GM23338 (cell line): Measurements from ENCODE around the gene ROR1. TPM values are rescaled to one million over a fixed set of nuclear protein-coding genes. Genes with fewer than 3 reads are reported as not detected.

ENCODE experiments used
- ATAC-seq: fragments of 200-7000 bp; cut with Tn5 transposase; 3 replicates; pipeline ENCODE4 v1.9.1; 2020
- DNase-seq: peaks from one replicate; pipeline ENCODE4 v3.0.0-alpha.2; 2015; ENCODE audit warnings: low spot score
- H2AFZ ChIP-seq: fragments of 200-600 bp; sonication (generic); 2 replicates; pipeline ENCODE4 v1.8.0; 2016; ENCODE audit warnings: antibody characterized with exemption, mild to moderate bottlenecking, moderate library complexity
- H3F3A ChIP-seq: fragments of 200-600 bp; sonication (generic); replicated peaks from 2 replicates; pipeline ENCODE4 v1.8.0; 2017; ENCODE audit warnings: antibody characterized with exemption, mixed run types, low read depth
- H3K27ac ChIP-seq: fragments of 200-600 bp; sonication (generic); 2 replicates; pipeline ENCODE4 v1.6.1; 2016; ENCODE audit warnings: low read depth
- H3K27me3 ChIP-seq: fragments of 200-600 bp; sonication (generic); 2 replicates; pipeline ENCODE4 v1.8.0; 2016; ENCODE audit warnings: mild to moderate bottlenecking, mixed run types, moderate library complexity; ENCODE audit not compliant: insufficient read depth
- H3K36me3 ChIP-seq: fragments of 200-600 bp; sonication (generic); 2 replicates; pipeline ENCODE4 v1.8.0; 2016; ENCODE audit warnings: mild to moderate bottlenecking; ENCODE audit not compliant: insufficient read depth
- H3K4me1 ChIP-seq: fragments of 200-600 bp; sonication (generic); 2 replicates; pipeline ENCODE4 v1.8.0; 2016; ENCODE audit warnings: mild to moderate bottlenecking, moderate library complexity; ENCODE audit not compliant: insufficient read depth
- H3K4me2 ChIP-seq: fragments of 200-600 bp; sonication (generic); 2 replicates; pipeline ENCODE4 v1.7.1; 2017; ENCODE audit warnings: mixed run types
- H3K4me3 ChIP-seq: fragments of 200-600 bp; sonication (generic); 2 replicates; pipeline ENCODE4 v1.6.1; 2016; ENCODE audit warnings: mixed run types
- H3K79me2 ChIP-seq: fragments of 200-600 bp; sonication (generic); replicated peaks from 2 replicates; pipeline ENCODE4 v1.8.0; 2017; ENCODE audit warnings: mild to moderate bottlenecking; ENCODE audit not compliant: insufficient read depth
- H3K9me2 ChIP-seq: fragments of 200-600 bp; sonication (generic); 2 replicates; pipeline ENCODE4 v1.8.0; 2017; ENCODE audit not compliant: insufficient read depth
- H4K20me1 ChIP-seq: fragments of 200-600 bp; sonication (generic); replicated peaks from 2 replicates; pipeline ENCODE4 v1.8.0; 2017; ENCODE audit warnings: mild to moderate bottlenecking; ENCODE audit not compliant: insufficient read depth
- H3K27ac Mint-ChIP-seq: 2 replicates; pipeline ENCODE4 v1.8.0; 2020; ENCODE audit warnings: inconsistent platforms, mild to moderate bottlenecking, moderate library complexity, mixed read lengths
- H3K27me3 Mint-ChIP-seq: 3 replicates; pipeline ENCODE4 v1.8.0; 2022; ENCODE audit warnings: low read depth, mild to moderate bottlenecking, moderate library complexity, mixed read lengths, inconsistent platforms; ENCODE audit not compliant: insufficient read depth, poor library complexity
- H3K36me3 Mint-ChIP-seq: 3 replicates; pipeline ENCODE4 v1.8.0; 2021; ENCODE audit warnings: low read depth, mild to moderate bottlenecking, inconsistent platforms, moderate library complexity, mixed read lengths
- H3K4me1 Mint-ChIP-seq: 3 replicates; pipeline ENCODE4 v1.8.0; 2020; ENCODE audit warnings: mild to moderate bottlenecking, inconsistent platforms, mixed read lengths
- H3K4me3 Mint-ChIP-seq: 3 replicates; pipeline ENCODE4 v1.8.0; 2021; ENCODE audit warnings: moderate library complexity, mild to moderate bottlenecking, inconsistent platforms, mixed read lengths
- H3K9me3 Mint-ChIP-seq: 3 replicates; pipeline ENCODE4 v1.8.0; 2020; ENCODE audit warnings: moderate library complexity, mild to moderate bottlenecking, inconsistent platforms, mixed read lengths
- CREB1 ChIP-seq: fragments of 250-450 bp; sonication (Bioruptor Pico); IDR thresholded peaks from 2 replicates; pipeline ENCODE4 v1.5.0; 2020; ENCODE audit warnings: low read depth, mild to moderate bottlenecking, moderate library complexity
- EZH2 ChIP-seq: fragments of 200-600 bp; sonication (generic); IDR thresholded peaks from one replicate; pipeline ENCODE4 v1.8.0; 2017; ENCODE audit warnings: antibody characterized with exemption, mild to moderate bottlenecking, low read depth; ENCODE audit not compliant: unreplicated experiment
- EZH2phosphoT487 ChIP-seq: fragments of 200-600 bp; sonication (generic); IDR thresholded peaks from one replicate; pipeline ENCODE4 v1.8.1; 2018; ENCODE audit warnings: antibody characterized with exemption; ENCODE audit not compliant: unreplicated experiment
- JUNB ChIP-seq: IDR thresholded peaks from one replicate; pipeline ENCODE4 v1.6.1; 2016; ENCODE audit warnings: antibody characterized with exemption; ENCODE audit not compliant: unreplicated experiment
- NANOG ChIP-seq: IDR thresholded peaks from 2 replicates; pipeline ENCODE4 v1.6.1; 2016; ENCODE audit warnings: antibody characterized with exemption, borderline replicate concordance
- ZNF114 ChIP-seq: fragments of 250-450 bp; sonication (Bioruptor Pico); IDR thresholded peaks from 2 replicates; pipeline ENCODE4 v1.5.0; 2020; ENCODE audit warnings: mild to moderate bottlenecking, moderate library complexity
- ZNF331 ChIP-seq: fragments of 250-450 bp; sonication (Bioruptor Pico); IDR thresholded peaks from 2 replicates; pipeline ENCODE4 v1.5.0; 2020; ENCODE audit warnings: low read depth, mild to moderate bottlenecking, moderate library complexity
- polyA plus RNA-seq: library from polyadenylated mRNA; unstranded; fragments of >200 nt; fragmentation: Nextera tagmentation; extraction: Ambion mirVana; gene quantifications from 2 replicates; pipeline ENCODE4 v1.2.1, GENCODE V29; 2016
- total RNA-seq: library from RNA; depleted of rRNA; stranded (reverse); fragments of >200 nt; shearing (Covaris generic); gene quantifications from 2 replicates; pipeline ENCODE4 v1.2.3, GENCODE V29; 2014
- TF ChIP-seq, protein P1 (sequence below): IDR thresholded peaks from 2 replicates; pipeline ENCODE4 v1.6.1; 2016; ENCODE audit warnings: antibody characterized with exemption
- TF ChIP-seq, protein P2 (sequence below): IDR thresholded peaks from one replicate; pipeline ENCODE4 v1.6.1; 2018; ENCODE audit warnings: antibody characterized with exemption; ENCODE audit not compliant: unreplicated experiment
- TF ChIP-seq, protein P3 (sequence below), 2 experiments: fragments of 200-600 bp in 1 of 2; sonication (generic) in 1 of 2; conservative IDR thresholded peaks; 2 replicates each; pipeline versions ENCODE4 v1.5.1 to v1.6.1; 2016 to 2017; ENCODE audit warnings: antibody characterized with exemption in 2 of 2, low read depth in 2 of 2, mild to moderate bottlenecking in 2 of 2, moderate library complexity in 1 of 2

ROR1 gene
- total and polyA plus RNA-seq, 2 experiments from 2014 or later = 59.7 to 96.0 TPM

DNA sequence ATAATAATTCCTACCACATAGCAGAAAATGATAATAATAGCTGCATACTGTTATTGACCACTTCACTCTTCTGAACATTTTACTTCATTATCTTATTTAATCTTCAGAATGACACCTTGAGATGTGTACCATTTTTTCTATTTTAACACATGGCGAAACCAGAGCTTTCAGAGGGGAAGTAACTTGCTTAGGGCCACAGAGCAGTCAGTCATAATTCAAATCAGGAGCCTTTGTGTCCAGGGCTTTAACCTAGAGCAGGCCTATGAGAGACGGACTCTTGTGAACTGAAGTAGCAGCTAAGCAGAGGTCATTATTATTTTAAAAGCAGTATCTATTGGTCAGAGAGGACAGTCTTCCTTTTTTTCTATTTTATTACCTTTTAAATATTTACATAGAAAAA lies 114.0 kb downstream of the ROR1 start:
- H2AFZ ChIP-seq = no peak overlapping the region
- Mint-ChIP-seq H3K4me3 (no peak overlapping the region), H3K36me3 (peaks cover 10% of the 10 kb centered on the region), H3K4me1 (peaks cover 70% of the 10 kb centered on the region), H3K27ac (no peak overlapping the region), H3K27me3 (peaks cover 1% of the 10 kb centered on the region), H3K9me3 (no peaks in the 10 kb centered on the region; the same call in 2 of the 3 replicates)
- H3K4me3 ChIP-seq = no peak overlapping the region
- peaks cover 14% of the 10 kb centered on the region for H3K9me2 ChIP-seq
- peak overlapping the region; percentile 48; the same call in 1 of the 2 replicates for H3K27ac ChIP-seq
- TF ChIP-seq, protein P1, sequence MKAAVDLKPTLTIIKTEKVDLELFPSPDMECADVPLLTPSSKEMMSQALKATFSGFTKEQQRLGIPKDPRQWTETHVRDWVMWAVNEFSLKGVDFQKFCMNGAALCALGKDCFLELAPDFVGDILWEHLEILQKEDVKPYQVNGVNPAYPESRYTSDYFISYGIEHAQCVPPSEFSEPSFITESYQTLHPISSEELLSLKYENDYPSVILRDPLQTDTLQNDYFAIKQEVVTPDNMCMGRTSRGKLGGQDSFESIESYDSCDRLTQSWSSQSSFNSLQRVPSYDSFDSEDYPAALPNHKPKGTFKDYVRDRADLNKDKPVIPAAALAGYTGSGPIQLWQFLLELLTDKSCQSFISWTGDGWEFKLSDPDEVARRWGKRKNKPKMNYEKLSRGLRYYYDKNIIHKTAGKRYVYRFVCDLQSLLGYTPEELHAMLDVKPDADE = no peak
- TF ChIP-seq EZH2phosphoT487 (no peak), EZH2 (no peak), NANOG (no peak), ZNF331 (CRISPR knock-in tag) (no peak), CREB1 (CRISPR knock-in tag) (no peak)
- no peaks in the 10 kb centered on the region for H3K36me3 ChIP-seq
- H3K79me2 ChIP-seq = peaks cover 100% of the 10 kb centered on the region
- peaks cover 41% of the 10 kb centered on the region; the same call in 1 of the 2 replicates for H4K20me1 ChIP-seq
- ATAC-seq (no peak), DNase-seq (no peak)
- H3K4me2 ChIP-seq = no peak overlapping the region
- no peaks in the 10 kb centered on the region for H3F3A ChIP-seq
- H3K4me1 ChIP-seq = peaks cover 50% of the 10 kb centered on the region
- no peaks in the 10 kb centered on the region for H3K27me3 ChIP-seq

DNA sequence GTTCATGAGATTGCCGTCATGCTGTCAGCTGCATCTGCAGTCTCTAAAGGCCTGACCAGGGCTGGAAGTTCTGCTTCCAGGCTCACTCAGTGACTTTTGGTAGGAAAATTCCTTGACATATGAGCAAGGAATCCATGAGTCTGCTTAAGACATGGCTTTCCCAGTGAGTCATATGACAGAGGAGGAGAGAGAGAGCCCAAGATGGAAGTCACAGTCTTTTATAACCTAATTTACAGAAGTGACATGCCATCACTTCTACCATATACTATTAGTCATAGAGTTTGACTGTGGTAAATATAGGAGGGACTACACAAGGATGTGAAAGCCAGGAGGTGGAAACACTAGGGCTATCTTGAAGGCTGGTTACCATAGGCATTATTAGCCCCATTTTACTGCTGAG lies 115.2 kb downstream of the ROR1 start:
- Mint-ChIP-seq H3K36me3 (peaks cover 10% of the 10 kb centered on the region), H3K27ac (no peak overlapping the region), H3K9me3 (no peaks in the 10 kb centered on the region; the same call in 2 of the 3 replicates), H3K4me3 (no peak overlapping the region), H3K4me1 (peaks cover 67% of the 10 kb centered on the region), H3K27me3 (peaks cover 1% of the 10 kb centered on the region)
- no peak overlapping the region for H3K4me3 ChIP-seq
- H3F3A ChIP-seq = no peaks in the 10 kb centered on the region
- no peak overlapping the region for H3K4me2 ChIP-seq
- peaks cover 100% of the 10 kb centered on the region for H3K79me2 ChIP-seq
- no peaks in the 10 kb centered on the region for H3K36me3 ChIP-seq
- DNase-seq (no peak), ATAC-seq (no peak)
- H3K27ac ChIP-seq = no peak overlapping the region; the same call in 1 of the 2 replicates
- peaks cover 49% of the 10 kb centered on the region for H3K4me1 ChIP-seq
- no peak overlapping the region for H2AFZ ChIP-seq
- H3K9me2 ChIP-seq = peaks cover 6% of the 10 kb centered on the region; the same call in 1 of the 2 replicates
- no peaks in the 10 kb centered on the region for H3K27me3 ChIP-seq
- H4K20me1 ChIP-seq = peaks cover 31% of the 10 kb centered on the region; the same call in 1 of the 2 replicates
- TF ChIP-seq EZH2phosphoT487 (no peak), ZNF331 (CRISPR knock-in tag) (no peak), JUNB (no peak), CREB1 (CRISPR knock-in tag) (no peak), NANOG (no peak), ZNF114 (CRISPR knock-in tag) (no peak)
- TF ChIP-seq, protein P2, sequence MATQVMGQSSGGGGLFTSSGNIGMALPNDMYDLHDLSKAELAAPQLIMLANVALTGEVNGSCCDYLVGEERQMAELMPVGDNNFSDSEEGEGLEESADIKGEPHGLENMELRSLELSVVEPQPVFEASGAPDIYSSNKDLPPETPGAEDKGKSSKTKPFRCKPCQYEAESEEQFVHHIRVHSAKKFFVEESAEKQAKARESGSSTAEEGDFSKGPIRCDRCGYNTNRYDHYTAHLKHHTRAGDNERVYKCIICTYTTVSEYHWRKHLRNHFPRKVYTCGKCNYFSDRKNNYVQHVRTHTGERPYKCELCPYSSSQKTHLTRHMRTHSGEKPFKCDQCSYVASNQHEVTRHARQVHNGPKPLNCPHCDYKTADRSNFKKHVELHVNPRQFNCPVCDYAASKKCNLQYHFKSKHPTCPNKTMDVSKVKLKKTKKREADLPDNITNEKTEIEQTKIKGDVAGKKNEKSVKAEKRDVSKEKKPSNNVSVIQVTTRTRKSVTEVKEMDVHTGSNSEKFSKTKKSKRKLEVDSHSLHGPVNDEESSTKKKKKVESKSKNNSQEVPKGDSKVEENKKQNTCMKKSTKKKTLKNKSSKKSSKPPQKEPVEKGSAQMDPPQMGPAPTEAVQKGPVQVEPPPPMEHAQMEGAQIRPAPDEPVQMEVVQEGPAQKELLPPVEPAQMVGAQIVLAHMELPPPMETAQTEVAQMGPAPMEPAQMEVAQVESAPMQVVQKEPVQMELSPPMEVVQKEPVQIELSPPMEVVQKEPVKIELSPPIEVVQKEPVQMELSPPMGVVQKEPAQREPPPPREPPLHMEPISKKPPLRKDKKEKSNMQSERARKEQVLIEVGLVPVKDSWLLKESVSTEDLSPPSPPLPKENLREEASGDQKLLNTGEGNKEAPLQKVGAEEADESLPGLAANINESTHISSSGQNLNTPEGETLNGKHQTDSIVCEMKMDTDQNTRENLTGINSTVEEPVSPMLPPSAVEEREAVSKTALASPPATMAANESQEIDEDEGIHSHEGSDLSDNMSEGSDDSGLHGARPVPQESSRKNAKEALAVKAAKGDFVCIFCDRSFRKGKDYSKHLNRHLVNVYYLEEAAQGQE = no peak
- TF ChIP-seq, protein P1 = no peak
- TF ChIP-seq, protein P3, sequence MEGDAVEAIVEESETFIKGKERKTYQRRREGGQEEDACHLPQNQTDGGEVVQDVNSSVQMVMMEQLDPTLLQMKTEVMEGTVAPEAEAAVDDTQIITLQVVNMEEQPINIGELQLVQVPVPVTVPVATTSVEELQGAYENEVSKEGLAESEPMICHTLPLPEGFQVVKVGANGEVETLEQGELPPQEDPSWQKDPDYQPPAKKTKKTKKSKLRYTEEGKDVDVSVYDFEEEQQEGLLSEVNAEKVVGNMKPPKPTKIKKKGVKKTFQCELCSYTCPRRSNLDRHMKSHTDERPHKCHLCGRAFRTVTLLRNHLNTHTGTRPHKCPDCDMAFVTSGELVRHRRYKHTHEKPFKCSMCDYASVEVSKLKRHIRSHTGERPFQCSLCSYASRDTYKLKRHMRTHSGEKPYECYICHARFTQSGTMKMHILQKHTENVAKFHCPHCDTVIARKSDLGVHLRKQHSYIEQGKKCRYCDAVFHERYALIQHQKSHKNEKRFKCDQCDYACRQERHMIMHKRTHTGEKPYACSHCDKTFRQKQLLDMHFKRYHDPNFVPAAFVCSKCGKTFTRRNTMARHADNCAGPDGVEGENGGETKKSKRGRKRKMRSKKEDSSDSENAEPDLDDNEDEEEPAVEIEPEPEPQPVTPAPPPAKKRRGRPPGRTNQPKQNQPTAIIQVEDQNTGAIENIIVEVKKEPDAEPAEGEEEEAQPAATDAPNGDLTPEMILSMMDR (conservative IDR thresholded peaks at IDR 0.05; ENCODE audit: low read depth in 2 of 2) = no peak
